ENCODE data around the gene GALK1.
"Not testable (repeated sequence)": the region's sequence is repeated elsewhere in the genome, so short reads cannot be mapped to it uniquely, and the experiment has no call there.

The GALK1 gene

DNA sequence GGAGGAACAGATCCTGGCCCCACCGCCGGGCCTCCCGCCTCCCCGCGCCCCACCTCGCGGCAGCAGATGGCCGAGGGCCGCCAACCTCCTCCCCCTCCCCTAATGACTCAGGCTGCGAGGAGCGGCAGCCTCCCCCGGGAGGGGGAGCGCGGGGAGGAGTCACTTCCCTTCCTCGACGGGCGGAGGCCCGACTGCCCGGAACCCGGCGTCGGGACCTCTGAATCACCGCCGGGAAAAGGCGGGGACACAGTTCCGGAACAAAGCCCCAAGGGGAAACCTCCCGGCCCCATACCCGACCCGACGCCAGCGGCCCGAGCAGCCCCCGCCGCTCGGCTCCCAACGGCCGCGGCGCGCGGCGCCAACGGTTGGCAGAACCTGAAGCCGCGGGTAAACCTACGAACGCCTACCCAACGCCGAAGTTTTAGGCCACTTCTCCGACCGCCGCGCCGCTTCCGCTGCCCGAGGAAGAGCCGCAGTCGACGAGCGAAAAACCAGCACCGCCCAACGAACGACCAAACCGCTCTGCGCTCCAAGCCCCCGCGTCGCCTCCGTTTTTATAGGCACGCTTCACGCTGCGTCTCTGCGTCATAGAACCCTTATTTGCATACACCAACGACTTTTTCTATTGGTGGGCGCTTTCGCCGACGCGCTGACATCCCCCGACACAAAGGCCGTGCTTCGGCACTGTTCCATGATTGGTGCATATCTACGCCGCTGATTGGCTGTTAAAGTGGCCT, 14.4 kb upstream of the GALK1 start:
- TF ChIP-seq FOXP2 (optimal IDR thresholded peaks at IDR 0.05; ENCODE audit: control extremely low read depth, extremely low read length, insufficient read depth) (peak; percentile 78), EZH2 (IDR thresholded peaks at IDR 0.05) (no peak), POLR2AphosphoS5 (IDR thresholded peaks at IDR 0.05; ENCODE audit: borderline replicate concordance, low read depth, low read length) (peak; percentile 100)
- Histone ChIP-seq H3K36me3 (ENCODE audit: insufficient read depth, low read length) (peaks cover 33% of the 10 kb centered on the region), H3K9ac (ENCODE audit: insufficient read length) (peak overlapping the region; percentile 99), H3K27ac (peak overlapping the region; percentile 82), H3K4me3 (peak overlapping the region; percentile 85), H3K9me3 (ENCODE audit: low read depth, low read length) (no peaks in the 10 kb centered on the region; the same call in 1 of the 2 replicates)
- peak; percentile 100 for DNase-seq (ENCODE audit: low read depth, low spot score)

DNA sequence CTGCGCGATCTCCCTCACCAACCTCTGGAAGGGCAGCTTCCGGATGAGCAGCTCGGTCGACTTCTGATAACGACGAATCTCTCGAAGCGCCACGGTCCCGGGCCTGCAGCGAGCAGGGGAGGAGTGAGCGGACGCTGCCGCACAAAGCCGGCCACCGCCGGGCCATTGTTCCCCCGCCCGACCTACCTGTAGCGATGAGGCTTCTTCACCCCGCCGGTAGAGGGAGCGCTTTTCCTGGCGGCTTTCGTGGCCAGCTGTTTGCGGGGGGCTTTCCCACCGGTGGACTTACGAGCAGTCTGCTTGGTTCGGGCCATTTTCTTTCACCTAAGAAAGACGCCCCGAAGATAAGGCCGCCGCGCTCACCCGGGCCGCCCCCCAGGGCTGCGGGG, 13.9 kb upstream of the GALK1 start:
- peak overlapping the region; percentile 99 for H3K9ac ChIP-seq (ENCODE audit: insufficient read length)
- TF ChIP-seq FOXP2 (optimal IDR thresholded peaks at IDR 0.05; ENCODE audit: control extremely low read depth, extremely low read length, insufficient read depth): no peak
- peak overlapping the region; percentile 85 for H3K4me3 ChIP-seq
- peaks cover 33% of the 10 kb centered on the region for H3K36me3 ChIP-seq (ENCODE audit: insufficient read depth, low read length)
- H3K9me3 ChIP-seq (ENCODE audit: low read depth, low read length): no peaks in the 10 kb centered on the region; the same call in 1 of the 2 replicates
- DNase-seq (ENCODE audit: low read depth, low spot score): no peak
- peak overlapping the region; percentile 82 for H3K27ac ChIP-seq

DNA sequence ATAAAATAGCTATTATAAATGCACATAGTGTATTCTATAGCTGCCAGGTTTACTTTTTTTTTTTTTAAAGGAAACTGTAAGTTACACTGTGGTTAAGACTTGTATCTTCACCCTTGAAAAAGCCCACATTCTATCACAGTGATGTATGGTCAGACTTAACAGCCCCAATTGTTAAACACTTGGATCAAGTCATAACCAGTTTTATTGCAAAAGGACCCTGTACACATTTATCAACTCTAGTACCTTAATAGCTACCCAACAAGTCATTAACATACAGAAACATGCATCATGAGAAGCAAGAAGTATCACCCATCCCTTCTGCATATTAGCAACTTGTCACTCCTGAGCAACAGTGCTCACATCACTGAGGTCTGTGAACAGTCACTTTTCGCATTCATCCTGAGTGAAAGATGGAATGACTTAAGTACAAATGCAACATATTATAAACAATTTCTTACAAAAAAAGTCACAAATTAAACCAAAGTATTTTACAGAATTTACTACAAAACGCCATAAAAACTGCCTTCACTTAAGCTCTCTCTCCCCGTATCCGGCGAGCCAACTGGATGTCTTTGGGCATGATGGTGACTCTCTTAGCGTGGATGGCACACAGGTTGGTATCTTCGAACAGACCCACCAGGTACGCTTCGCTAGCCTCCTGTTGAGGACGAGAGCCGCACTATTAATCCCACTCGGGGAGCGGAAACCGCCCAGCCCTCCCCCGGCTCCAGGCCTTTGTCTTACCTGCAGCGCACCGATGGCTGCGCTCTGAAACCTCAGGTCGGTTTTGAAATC, 13.3 kb upstream of the GALK1 start:
- not testable (repeated sequence) for DNase-seq (ENCODE audit: low read depth, low spot score); H3K9me3 ChIP-seq (ENCODE audit: low read depth, low read length); H3K27ac ChIP-seq
- Histone ChIP-seq H3K36me3 (ENCODE audit: insufficient read depth, low read length) (peaks cover 33% of the 10 kb centered on the region), H3K9ac (ENCODE audit: insufficient read length) (peak overlapping the region; percentile 99), H3K4me3 (peak overlapping the region; percentile 85)

DNA sequence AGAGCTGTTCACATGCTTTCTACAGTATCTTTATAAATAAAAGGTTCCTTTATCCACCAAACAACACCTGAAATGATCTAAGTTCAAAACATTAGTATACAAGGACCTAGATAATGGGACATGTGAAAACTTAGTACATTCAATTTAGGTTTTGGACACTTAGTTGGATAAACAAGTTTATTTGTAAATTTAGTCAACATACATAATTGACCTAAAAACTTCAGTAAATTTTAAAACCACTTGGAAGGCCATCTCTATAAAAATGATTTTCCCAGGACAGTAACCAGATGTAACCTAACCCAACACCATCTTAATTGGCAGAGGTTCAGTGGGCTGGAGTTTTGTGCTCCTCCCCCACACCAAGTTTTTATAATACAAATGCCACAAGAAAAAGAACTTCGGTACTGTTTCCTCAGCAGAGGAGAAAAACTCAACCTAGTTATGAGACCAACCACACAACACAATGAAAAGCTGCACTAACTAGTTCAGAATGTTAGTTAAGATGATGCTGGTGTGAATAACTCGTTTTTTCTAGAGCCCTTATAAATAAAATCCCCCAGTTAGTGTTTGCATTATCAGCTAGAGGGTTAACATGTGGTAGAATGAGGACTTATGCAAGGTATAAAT, 12.4 kb upstream of the GALK1 start:
- Histone ChIP-seq H3K27ac (peak overlapping the region; percentile 35; the same call in 1 of the 2 replicates), H3K36me3 (ENCODE audit: insufficient read depth, low read length) (peaks cover 33% of the 10 kb centered on the region), H3K9me3 (ENCODE audit: low read depth, low read length) (no peaks in the 10 kb centered on the region; the same call in 1 of the 2 replicates), H3K4me3 (peak overlapping the region; percentile 85), H3K9ac (ENCODE audit: insufficient read length) (peak overlapping the region; percentile 99)
- no peak for DNase-seq (ENCODE audit: low read depth, low spot score)
- TF ChIP-seq EZH2 (IDR thresholded peaks at IDR 0.05): no peak
- TF ChIP-seq FOXP2 (optimal IDR thresholded peaks at IDR 0.05; ENCODE audit: control extremely low read depth, extremely low read length, insufficient read depth): no peak
- TF ChIP-seq POLR2AphosphoS5 (IDR thresholded peaks at IDR 0.05; ENCODE audit: borderline replicate concordance, low read depth, low read length): no peak

DNA sequence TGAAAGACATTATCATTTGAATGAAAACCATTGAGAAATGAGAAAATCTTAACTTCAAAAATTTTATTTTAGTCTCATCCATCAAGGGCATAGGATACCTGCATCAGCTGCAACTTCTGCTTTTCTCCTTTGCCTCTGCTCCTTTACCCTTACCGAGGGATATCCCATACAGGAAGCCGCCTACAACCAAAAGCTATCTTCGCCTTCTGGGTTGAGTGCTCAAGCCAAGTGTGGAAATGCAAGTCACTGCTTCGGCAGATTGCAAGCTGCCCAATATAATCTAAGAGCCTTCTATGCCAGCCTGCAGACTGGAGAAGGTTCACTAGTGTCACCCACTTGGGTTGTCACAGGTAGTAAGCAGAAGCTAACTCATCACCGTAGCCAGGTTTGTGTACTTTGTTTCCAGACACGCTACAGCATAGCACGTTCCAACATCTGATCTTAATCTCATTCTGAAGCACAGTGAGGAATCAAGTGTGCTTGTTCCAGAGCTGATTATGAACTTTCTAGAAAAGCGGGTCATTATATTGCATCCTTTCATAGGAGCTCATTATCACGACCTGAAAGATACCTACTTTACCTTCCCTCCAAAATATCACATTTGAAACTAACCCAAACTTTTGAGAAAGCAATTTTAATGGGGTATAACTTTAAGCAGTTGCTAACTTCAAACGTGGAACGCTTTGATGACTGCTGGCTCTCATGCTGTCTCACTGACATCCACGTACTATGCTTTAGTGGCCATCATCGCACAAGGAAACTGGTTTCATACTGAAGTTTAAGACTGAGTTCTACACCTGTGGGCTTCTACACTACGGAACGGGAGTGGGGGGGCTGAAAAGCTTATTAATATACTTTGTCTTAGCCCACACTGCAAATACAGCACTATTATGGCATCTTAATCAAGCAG, 11.6 kb upstream of the GALK1 start:
- Histone ChIP-seq H3K36me3 (ENCODE audit: insufficient read depth, low read length) (peaks cover 33% of the 10 kb centered on the region), H3K9me3 (ENCODE audit: low read depth, low read length) (no peaks in the 10 kb centered on the region; the same call in 1 of the 2 replicates), H3K9ac (ENCODE audit: insufficient read length) (no peak overlapping the region), H3K4me3 (peak overlapping the region; percentile 85; the same call in 1 of the 2 replicates), H3K27ac (peak overlapping the region; percentile 35)
- no peak for DNase-seq (ENCODE audit: low read depth, low spot score)
- TF ChIP-seq FOXP2 (optimal IDR thresholded peaks at IDR 0.05; ENCODE audit: control extremely low read depth, extremely low read length, insufficient read depth) (no peak), POLR2AphosphoS5 (IDR thresholded peaks at IDR 0.05; ENCODE audit: borderline replicate concordance, low read depth, low read length) (no peak), EZH2 (IDR thresholded peaks at IDR 0.05) (no peak)

DNA sequence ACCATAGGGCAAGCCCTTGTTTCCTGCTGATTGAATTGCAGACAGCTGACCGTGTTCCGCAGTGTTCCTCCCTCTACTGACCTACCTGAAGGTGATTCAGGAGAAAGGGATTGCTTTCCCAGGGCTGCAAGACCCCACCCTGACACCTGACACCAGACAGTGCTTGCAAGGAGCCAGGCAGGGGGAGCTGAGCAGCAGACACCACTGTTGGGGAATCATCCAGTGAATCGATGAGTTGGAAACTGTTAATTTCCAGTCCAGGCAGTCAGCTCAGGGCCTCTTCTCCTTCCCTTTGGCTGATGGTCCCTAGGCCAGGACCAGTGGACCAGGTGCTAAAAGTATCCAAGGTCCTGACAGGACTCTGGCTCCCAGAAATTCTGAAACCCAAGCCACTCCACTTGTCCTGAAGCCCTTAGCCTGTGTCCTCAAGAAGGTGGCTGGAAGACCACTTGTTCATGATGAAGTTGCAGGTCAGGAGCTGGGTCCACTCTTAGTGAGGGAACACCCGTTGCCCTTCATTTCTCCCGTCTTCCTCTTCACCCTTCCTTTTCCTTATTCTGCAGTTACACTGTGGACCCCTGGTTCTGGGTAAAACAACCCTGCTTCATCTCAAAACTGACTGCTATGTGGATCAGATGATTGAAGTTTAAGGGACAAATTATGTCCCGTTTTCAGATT, 10.1 kb upstream of the GALK1 start:
- no peak for DNase-seq (ENCODE audit: low read depth, low spot score)
- Histone ChIP-seq H3K36me3 (ENCODE audit: insufficient read depth, low read length) (peaks cover 33% of the 10 kb centered on the region), H3K9me3 (ENCODE audit: low read depth, low read length) (no peaks in the 10 kb centered on the region; the same call in 1 of the 2 replicates), H3K4me3 (no peak overlapping the region), H3K27ac (no peak overlapping the region), H3K9ac (ENCODE audit: insufficient read length) (no peak overlapping the region)
- TF ChIP-seq FOXP2 (optimal IDR thresholded peaks at IDR 0.05; ENCODE audit: control extremely low read depth, extremely low read length, insufficient read depth): no peak
- TF ChIP-seq POLR2AphosphoS5 (IDR thresholded peaks at IDR 0.05; ENCODE audit: borderline replicate concordance, low read depth, low read length): no peak; the same call in none of the 2 replicates
- TF ChIP-seq EZH2 (IDR thresholded peaks at IDR 0.05): no peak

DNA sequence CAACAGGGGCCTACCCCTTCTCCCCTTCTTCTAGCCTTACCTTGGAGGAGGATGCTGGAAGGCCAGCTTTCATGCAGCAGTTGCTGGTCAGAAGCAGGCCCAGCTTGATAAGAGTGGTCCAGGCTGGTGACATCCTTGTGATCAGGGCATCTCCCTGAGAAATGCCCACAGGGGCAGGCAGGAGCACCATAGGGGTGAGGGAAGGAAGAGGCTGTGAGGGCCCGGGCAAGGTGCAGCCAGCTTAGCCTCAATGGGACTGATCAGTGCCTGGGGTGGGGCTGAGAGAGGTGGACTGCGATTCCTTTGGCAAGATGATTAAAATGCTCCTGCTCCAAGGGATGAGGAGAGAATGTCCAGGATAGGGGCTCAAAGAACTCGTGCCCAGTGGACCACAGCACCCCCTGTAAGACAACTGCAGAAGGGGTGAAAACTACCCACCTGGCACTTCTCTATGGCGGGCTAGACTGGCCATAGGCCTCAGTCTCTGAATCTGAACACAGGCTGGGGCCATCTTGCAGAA, 9.5 kb upstream of the GALK1 start:
- Histone ChIP-seq H3K4me3 (no peak overlapping the region), H3K9me3 (ENCODE audit: low read depth, low read length) (no peaks in the 10 kb centered on the region; the same call in 1 of the 2 replicates), H3K36me3 (ENCODE audit: insufficient read depth, low read length) (peaks cover 33% of the 10 kb centered on the region), H3K9ac (ENCODE audit: insufficient read length) (no peak overlapping the region), H3K27ac (no peak overlapping the region)
- TF ChIP-seq EZH2 (IDR thresholded peaks at IDR 0.05): no peak
- no peak for TF ChIP-seq FOXP2 (optimal IDR thresholded peaks at IDR 0.05; ENCODE audit: control extremely low read depth, extremely low read length, insufficient read depth)
- no peak for TF ChIP-seq POLR2AphosphoS5 (IDR thresholded peaks at IDR 0.05; ENCODE audit: borderline replicate concordance, low read depth, low read length)
- no peak for DNase-seq (ENCODE audit: low read depth, low spot score)

Data from SK-N-MC (cell line).